Left lobe of liver (tissue), 2 donors: ENCODE results near the gene KCMF1. TPM values are rescaled to one million over a fixed set of nuclear protein-coding genes. Genes with fewer than 3 reads are reported as not detected.
"Not testable (repeated sequence)": the region's sequence is repeated elsewhere in the genome, so short reads cannot be mapped to it uniquely, and the experiment has no call there.

ENCODE experiments used
- ATAC-seq: fragments of 200-7000 bp; cut with Tn5 transposase; one replicate; pipeline ENCODE4 v1.9.1; 2020; ENCODE audit warnings: mild to moderate bottlenecking, moderate library complexity
- DNase-seq: peaks from one replicate; pipeline ENCODE4 v3.0.0-alpha.2; 2020; ENCODE audit warnings: low spot score
- total RNA-seq: library from RNA; stranded (reverse); gene quantifications from one replicate; pipeline ENCODE4 v1.2.1, GENCODE V29; 2021
- donor health status: DM: no; HTN: no; CAD: no; lungs with moderate emphysema.
- donor health status: DM: no; HTN: yes; CAD: no.

The KCMF1 gene
- total RNA-seq: 39.1 TPM

DNA sequence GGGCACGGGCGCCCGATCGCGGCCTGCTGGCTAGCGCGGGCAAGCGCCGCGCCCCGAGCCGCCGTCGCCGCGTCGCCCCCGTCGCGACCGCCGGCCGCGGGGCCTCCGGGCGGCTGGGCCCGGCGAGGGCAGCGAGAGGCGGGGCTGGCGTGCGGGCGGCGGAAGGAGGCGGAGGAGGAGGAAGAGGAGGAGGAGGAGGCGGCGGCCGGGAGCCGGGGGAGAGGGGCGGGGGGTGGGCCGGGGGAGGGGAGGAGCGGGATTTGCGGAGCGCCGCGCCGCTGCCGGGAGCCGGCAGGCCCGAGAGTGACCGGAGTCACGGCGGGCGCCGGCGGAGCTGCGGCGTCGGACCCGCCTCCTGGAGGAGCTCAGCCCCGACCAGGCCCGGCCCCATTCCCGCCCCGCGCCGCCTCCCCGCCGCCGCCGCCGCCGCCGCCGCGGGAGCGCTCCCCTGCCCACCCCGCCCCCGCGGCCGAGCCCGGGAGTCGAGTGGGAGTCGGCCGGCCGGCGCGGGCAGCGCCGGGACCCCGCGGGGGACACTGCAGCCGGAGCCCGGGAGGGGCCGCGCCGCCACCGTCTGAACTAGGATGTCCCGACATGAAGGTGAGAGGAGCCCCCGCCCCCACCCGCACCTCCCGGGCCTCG is at the start of gene KCMF1:
KCMF1 (plus strand) TSS at position 294 of the 642 bp plus-strand sequence; CDS start at position 585, 291 bp downstream.
- peak; percentile 86 for DNase-seq
- peak; percentile 79 for ATAC-seq

DNA sequence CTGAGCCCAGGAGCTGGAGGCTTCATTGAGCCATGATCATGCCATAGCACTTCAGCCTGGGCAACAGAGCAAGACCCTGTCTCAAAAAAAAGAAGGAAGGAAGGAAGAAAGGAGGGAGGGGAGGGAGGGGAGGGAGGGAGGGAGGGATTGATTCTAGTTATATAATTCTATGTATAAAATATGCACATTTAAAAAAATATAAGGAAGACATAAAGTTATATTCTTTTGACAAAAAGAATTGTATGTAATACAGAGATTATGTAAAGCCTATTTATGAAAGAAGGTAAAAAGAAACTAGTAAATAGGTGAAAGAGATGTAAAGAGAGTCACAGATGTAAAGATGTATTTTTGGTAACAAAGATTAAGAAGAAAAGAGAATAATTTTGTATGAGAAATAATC is 48.0 kb upstream of the KCMF1 start:
- DNase-seq: no peak
- no peak for ATAC-seq

DNA sequence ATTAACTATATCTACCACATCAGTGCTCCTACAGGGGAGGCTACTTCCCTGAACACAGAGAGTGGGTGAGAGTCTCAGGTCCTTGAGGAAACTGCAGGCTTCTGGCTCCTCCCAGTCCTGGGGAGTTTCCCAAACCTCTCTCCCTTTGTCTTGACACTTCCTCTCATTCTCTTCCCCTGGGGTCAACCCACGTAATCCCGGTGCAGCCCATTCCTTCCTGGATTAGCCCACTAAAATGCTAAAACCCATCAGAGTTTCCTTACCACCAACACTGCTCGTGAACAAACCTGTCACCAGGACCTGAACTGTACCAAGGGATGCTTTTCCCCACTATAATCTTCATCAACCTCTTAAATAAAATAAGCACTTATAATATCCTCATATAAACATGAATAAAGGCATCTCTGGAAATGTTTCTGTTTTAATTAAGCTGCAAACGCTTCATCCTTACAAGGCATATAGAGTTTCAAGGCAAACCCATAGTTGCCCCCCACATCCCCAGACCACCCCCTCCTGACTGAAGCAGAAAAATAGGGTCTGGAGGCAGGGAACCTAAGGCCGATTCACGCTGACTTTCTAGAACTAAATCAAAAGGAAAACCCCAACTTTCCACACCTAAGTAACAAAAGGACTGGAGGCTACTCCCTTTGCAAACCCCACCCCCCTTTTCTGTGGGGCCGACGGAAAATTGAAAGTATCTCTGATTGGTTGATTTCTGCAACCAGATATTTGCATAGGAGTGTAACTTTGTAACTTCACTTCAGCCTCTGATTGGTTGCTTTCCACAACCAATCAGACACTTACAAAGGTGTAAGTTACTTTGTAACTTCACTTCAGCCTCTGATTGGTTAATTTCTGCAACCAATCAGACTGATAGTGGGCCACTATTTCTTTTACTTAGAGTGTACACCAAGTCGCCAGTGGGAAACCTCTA is 46.5 kb upstream of the KCMF1 start:
- DNase-seq: no peak
- no peak for ATAC-seq

DNA sequence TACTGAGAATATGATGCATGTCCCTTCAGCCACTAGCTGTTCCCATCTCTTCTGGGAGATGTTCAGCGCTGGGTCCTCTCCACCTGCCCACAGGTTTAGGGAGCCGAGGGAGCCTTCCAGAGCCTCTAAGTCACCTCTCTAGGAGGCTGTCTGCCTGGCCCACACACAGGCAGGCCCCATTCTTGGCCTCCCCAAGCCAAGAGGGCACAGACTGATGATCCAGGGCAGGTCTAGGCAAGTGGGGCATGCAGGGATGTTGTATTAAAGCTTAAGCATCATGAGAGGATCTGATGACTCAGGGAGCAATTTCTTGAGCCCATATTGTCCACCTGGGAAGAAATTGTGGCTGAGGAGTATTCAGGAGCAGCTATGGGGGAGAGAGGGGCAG is 45.6 kb upstream of the KCMF1 start:
- no peak for DNase-seq
- ATAC-seq: no peak

DNA sequence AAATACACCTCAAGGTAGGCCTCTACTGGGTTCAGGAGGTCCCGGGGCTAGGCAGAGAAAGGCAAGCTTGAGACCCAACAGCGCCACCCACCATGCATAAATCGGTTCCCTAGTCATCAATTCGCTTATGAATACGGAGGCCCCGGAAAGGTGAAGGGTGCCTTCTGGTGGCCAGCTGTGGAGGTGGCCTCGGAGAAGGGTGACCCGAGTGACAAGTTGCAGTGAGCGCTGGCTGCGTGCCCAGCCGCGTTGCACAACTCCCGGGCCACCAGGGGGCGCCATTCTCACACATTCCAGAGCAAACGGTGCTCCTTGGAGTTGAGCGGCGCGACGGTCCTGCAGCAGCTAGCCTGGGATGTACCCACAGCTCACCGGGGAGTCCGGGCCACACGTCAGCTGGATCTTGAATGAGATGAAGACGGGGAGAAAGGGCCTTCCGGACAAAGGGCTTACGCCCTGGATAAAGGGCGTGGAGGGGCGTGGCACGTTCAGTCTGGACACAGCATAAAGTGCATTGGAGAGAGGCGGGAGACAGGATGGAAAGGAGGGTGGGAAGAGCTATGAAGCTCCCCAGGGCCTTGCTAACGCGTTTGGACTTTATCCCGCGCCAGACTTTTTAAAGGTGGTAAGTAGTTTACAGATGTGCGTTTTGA is 45.1 kb upstream of the KCMF1 start:
- DNase-seq: peak; percentile 98

DNA sequence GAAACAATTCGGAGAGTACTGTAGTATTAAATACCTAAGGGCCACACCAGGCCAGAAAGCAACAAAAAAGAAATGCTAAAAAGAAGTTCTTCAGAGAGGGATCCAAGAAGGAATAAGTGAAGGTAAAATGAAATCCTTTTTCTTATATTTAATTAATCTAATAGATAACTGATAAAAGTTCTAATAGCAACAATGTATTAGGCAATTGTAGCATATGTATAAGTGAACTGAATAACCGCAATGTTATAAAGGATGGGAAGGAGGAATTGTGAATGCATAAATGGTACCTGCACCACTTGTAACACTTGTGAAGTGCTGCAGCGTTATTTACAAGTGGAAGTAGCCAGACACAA is 43.7 kb upstream of the KCMF1 start:
- DNase-seq: no peak
- ATAC-seq: no peak

More for the DNA sequence above, 45.1 kb upstream of the KCMF1 start:
- ATAC-seq: peak; percentile 95

DNA sequence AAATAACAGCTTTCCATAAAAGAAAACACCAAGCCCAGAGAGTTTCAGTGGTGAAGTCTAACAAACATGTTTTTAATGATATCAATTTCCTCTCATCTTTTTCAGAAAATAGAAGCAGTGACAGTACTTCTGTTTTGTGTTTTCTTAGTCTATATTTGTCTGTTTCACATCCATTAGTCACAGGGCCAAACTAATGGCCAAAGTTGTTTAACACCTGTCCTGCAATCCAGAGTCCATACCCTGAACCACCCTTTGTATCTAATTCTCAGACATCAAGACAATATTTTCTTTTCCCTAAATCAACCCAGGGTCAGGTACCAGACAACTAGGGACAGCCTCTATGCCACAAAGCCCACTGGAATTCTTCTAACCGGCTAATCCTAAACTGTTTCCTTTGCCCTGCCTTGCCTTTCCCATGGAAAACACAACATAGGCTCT is 39.6 kb upstream of the KCMF1 start:
- no peak for DNase-seq
- ATAC-seq: no peak

DNA sequence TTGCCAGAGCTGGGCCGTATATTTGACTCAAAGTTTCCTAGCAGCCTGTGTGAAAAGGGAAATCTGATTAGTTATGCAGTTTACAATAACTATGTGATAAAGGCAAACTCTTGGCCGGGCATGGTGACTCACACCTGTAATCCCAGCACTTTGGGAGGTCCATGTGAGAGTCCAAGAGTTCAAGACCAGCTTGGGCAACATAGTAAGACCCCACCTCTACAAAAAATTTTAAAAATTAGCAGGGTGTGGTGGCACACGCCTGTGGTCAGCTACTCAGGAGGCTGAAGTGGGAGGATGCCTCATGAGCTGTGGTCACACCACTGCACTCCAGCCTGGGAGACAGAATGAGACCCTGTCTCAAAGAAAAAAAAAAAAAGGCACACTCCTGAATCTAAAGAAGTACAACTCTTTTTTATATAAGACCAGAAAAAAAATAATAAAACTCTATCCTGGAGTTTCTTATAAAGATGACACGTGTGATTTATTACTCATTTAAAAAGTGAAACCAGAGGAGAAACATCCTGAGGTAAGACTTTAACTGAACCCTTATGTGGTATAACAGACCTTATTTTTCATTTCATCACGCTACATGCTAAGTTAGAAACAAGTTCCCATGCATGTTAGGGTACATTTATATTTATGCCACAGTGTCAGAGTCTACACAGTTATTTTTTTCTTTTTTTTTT is 32.6 kb upstream of the KCMF1 start:
- DNase-seq (no peak), ATAC-seq (no peak)

DNA sequence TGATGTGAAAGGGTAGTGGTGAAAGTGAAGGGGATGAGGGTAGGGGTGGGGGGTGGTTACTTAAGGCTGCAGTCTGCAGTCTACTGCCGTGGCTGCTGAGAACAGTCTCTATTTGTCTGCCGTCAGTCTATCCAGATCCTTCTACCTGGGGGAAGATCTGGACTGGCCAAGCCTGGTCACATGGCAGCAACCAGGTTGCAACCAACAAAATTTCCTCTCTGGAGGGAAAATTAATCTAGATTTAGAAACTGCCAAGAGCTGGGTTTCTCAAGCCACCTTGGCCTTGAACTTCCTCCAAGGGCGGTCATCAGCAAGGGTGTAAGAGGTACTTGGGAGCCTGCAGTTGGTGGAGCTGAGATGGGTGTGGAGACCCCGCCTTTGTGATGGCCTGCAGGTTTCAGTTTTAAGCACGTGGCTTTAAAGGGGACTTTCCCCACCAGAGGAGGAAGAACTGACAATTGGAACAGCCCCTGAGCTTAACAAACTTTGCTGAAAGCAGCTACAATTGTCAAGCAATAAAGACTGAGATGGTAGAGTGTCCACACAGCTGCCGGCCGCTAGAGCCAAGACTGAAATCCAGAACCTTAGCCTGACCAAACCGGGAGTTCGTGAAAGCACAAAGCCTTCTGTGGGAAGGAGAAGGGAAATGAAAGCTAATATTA is 31.4 kb upstream of the KCMF1 start:
- DNase-seq (no peak), ATAC-seq (no peak)

DNA sequence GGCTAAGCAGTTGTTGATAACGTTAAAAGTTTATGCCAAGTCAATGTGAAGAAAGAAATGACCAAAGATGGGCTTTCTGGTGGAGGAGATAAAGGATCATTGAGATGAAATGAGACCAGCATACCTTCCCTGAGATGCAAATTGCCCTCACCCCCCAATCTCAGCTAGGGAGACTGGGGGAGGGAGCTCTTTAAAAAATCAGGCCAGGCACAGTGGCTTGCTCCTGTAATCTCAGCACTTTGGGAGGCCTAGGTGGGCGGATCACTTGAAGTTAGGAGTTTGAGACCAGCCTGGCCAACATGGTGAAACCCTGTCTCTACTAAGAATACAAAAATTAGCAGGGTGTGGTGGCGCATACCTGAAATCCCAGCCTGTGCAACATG is 30.9 kb upstream of the KCMF1 start:
- no peak for ATAC-seq

DNA sequence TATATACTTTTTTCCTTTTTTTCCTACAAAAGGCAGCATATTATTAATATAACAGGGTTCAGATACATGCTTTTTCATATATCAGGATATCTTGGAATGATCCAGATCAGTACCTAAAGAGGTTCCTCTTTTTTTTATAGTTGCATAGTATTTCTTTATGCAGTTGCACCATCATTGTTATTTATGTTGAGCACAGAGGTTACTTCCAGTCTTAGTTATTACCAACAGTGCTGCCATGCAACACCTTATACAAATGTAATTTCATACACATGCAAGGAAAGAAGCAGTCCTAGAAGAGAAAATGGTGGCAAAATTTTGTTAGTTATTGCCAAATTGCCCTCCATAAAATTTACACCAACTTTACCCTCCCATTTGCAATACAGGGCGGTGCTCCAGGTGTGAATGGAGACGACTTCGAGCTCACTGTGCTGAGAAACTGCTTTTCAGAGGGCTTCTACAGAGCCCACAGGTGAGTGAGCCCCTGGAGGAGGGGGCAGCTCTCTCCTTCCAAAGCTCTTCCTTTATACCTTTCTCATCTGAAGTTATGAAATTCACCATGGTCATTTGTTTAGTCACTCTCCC is 30.0 kb upstream of the KCMF1 start:
- no peak for ATAC-seq
- no peak for DNase-seq

More for the DNA sequence above, 30.9 kb upstream of the KCMF1 start:
- no peak for DNase-seq

DNA sequence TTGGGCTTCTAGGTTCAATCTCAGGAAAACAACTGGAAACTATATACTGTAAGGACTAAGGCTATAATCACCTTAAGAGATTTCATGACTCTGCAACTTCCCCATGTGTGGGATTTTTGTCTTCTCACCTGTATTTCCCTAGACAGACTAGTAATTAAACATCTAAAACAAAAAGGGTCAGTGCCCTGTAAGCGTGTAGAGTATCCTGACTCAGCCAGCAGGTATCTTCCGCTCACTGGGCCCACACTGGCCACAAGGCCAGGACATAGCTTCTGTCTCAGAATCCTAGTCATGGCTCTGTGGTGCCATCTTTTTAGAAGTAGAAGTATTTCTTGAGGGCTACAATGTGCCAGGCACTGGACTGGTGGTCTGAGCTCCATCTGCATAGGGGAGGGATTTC is 28.8 kb upstream of the KCMF1 start:
- ATAC-seq (no peak), DNase-seq (no peak)

DNA sequence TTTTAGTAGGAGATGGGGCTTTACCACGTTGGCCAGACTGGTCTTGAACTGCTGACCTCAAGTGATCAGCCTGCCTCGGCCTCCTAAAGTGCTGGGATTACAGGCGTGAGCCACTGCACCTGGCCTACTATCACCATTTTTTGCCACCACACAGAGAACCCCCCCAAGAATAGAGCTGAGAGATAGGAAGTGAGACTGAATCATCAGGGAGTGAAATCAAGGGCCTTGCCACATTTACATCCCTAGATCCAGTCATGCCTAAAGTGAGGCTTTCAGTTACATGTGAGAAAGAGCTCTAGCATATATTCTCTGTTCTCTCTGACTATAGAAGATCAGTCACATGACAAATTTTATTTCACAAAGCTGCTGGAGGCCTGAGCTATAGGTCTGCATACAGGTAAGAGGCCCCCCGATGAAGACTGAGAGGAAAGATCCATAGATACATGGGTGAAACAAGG is 28.0 kb upstream of the KCMF1 start:
- DNase-seq (no peak), ATAC-seq (no peak)

DNA sequence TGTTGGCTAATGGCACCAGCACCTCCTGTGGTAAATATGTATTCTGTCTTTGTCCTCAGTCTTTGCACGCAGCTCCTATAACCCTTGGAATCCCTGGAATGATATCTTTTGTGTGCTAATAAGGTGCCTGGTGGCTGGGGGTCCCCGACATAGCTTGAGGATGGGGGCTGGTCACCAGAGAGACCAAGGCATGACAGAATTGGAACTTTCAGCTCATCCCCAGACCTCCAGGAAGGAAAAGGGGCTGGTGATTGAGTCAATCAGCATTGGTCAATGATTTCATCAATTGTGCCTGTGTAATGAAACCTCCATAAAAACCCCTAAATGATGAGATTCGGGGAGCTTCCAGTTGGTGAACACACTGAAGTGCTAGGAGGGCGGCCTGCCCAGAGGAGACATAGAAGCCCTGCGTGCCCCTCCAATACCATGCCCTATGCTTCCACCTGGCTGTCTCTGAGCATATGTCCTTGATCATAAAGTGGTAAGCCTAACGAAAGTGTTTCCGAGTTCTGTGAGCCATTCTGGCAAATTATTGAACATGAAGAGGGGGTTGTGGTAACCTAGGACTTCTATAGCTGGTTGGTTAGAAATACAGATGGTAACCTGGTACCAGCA is 26.6 kb upstream of the KCMF1 start:
- DNase-seq (no peak), ATAC-seq (no peak)

DNA sequence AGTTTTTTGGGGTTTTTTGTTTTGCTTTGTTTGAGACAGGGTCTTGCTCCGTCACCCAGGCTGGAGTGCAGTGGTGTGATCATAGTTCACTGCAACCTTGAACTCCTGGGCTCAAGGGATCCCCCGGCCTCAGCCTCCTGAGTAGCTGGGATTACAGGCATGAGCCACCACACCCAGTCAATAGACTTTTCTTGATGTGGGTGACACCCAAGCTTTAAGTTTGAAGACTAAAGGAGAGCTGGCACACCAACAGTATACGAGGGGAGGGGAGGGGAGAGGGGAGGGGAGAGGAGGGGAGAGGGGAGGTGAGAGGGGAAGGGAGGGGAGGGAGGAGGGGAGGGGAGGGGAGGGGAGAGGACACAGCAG is 25.1 kb upstream of the KCMF1 start:
- not testable (repeated sequence) for ATAC-seq, DNase-seq

DNA sequence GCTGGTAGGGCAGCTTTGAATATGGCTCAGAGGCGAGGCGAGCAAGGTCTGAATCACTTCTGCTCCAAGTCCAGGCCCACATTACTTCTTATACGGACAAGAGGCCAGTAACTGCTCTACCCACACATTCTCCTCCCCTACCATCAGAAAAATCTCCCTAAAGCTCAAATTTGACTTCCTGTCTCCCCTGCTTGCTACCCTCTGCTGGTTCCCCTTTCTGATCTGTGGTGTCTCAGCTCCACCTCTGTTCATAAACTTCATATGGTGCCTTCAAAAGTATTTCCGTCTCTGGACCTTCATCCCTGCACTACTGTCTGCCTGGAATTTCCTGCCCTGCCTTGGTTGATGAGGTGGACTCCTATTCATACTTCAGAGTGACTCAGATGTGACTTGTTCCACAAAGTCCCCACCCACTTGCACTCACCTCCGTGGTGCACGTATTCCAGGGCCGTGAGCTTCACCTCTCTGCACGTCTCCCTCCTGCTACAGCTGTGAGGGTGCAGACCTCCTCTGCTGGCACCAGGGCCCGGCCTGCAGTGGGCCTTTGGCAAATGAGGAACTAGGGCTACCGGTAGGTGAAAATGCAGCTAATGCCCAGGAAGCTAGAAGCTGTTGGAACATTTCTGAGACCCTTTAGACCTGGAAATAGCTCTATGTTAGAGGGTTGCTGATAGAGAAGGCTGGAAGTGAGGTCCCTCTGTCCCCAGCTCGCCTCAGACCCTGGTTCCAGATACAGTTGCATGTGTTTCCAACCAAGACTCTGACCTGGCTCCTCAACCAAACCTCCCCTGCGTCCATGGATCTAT is 24.6 kb upstream of the KCMF1 start:
- no peak for ATAC-seq
- no peak for DNase-seq

DNA sequence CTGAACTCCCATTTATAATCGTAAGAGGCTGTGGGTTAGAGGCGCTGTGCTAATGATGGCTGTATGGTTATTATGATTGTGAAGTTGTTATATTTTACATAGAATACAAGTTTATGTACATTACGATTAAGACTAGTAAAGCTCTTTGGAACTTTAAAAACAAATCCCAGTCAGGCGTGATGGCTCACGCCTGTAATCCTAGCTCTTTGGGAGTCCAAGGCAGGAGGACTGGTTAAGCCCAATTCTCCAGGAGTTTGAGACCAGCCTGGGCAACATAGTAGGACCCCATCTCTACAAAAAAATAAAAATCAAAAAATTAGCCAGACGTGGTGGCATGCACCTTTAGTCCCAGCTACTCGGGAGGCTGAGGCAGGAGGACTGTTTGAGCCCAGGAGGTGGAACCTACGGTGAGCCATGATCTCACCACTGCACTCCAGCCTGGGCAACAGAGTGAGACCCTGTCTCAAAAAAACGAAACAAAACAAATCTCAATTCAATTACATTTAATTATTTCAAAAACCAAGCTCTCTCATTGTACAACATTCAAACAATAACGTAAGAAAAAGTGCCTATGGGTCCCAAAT is 23.9 kb upstream of the KCMF1 start:
- no peak for DNase-seq
- ATAC-seq: no peak

DNA sequence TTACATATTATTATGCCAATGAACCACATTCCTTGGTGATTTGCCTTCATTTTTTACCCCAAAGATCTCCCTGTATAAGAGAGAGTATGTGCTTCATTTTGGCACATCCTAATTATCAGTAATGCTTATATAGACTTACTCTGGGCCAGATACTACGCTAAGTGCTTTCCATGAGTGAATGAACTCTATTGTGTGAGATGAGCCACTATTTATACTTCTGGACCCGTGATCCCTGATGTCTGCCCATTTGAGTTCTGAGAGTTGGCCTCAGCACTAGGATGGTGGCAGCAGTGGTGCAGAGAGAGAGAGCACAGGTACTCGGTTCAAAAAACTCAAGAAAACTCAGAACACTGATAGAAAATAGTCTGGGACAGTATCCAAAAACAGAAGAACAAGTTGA is 17.4 kb upstream of the KCMF1 start:
- ATAC-seq (no peak), DNase-seq (no peak)

DNA sequence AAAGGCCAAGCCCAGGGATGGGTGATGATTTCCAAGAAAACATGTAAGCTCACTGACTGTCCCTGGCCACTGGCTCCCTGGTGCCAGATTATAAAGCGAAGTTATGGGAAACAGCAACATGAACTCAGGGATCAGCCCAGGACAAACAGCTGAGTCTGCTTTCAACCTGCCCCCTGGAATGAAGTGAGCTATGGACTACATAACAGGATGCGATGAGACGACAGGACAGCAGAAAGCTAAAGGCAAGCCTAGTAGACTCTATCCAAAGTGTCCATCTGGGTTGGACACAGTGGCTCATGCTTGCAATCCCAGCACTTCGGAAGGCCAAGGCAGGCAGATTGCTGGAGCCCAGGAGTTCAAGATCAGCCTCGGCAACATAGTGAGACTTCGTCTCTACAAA is 16.6 kb upstream of the KCMF1 start:
- ATAC-seq (no peak), DNase-seq (no peak)
